Right lobe of liver (tissue), 6 donors: ENCODE data around the gene TMEM191B. TPM values are rescaled to one million over a fixed set of nuclear protein-coding genes. Genes with fewer than 3 reads are reported as not detected.
A peak's percentile ranks its signal among the peaks of the same experiment; 100 is the strongest.
"Not testable (repeated sequence)": the region's sequence is repeated elsewhere in the genome, so short reads cannot be mapped to it uniquely, and the experiment has no call there.

ENCODE experiments used
- ATAC-seq, 4 donors: fragments of 200-7000 bp; cut with Tn5 transposase; one replicate each; pipeline ENCODE4 v1.9.1; 2020; ENCODE audit warnings: mild to moderate bottlenecking in 4 of 4, moderate library complexity in 4 of 4
- DNase-seq, 3 donors: peaks; one replicate each; pipeline ENCODE4 v3.0.0-alpha.2; 2020
- H3K27ac ChIP-seq, 3 donors: fragments of 200-600 bp; one replicate each; pipeline ENCODE4 v1.8.0; 2022
- H3K27me3 ChIP-seq, 2 donors: fragments of 200-600 bp; one replicate each; pipeline ENCODE4 v1.8.0; 2022
- H3K36me3 ChIP-seq, 4 donors: fragments of 200-600 bp; sonication (generic) in 1 of 4; one replicate each; pipeline versions ENCODE4 v1.5.1 to v1.8.0; 2017 to 2022; ENCODE audit warnings: control low read depth in 1 of 4
- H3K4me1 ChIP-seq, 4 donors: fragments of 200-600 bp; sonication (generic) in 1 of 4; one replicate each; pipeline versions ENCODE4 v1.5.1 to v1.8.0; 2017 to 2022; ENCODE audit warnings: control low read depth in 1 of 4
- H3K4me3 ChIP-seq, 3 donors: fragments of 200-600 bp; one replicate each; pipeline ENCODE4 v1.8.0; 2022
- H3K9me3 ChIP-seq, 4 donors: fragments of 200-600 bp; sonication (generic) in 1 of 4; one replicate each; pipeline versions ENCODE4 v1.5.1 to v1.8.0; 2017 to 2022; ENCODE audit warnings: control low read depth in 1 of 4
- WGBS: methylation state at CpG from one replicate; pipeline ENCODE4 v1.1.6; 2018; ENCODE audit warnings: low coverage, low lambda C conversion rate; ENCODE audit not compliant: insufficient coverage; ENCODE audit errors: missing lambda C conversion rate; 5-methylcytosine and 5-hydroxymethylcytosine counted together
- intact Hi-C, 2 donors: fragments of 100-400 bp; cut with DNase I; formaldehyde crosslinking; loops; one replicate each; pipeline versions ENCODE4 v1.11.2 to v1.14.1; 2022
- total RNA-seq, 6 experiments: library from RNA; depleted of rRNA in 2 of 6; stranded (reverse); fragments of >200 nt in 2 of 6; fragmentation: NEBNext Ultra II Directional in 3 of 6; extraction: Animal tissue kit (Norgen Biotek cat#: 25700) in 3 of 6; gene quantifications; one replicate each; pipeline versions ENCODE4 v1.1.0 to v1.2.4, GENCODE V29; 2016 to 2023
- donor health status: DM: no; HTN: yes; CAD: no.
- donor health status: DM: no; HTN: no; CAD: no.
- donor health status: DM: no; HTN: no; CAD: no.
- donor health status: DM: no; HTN: yes; CAD: no.
- donor health status: DM: no; HTN: yes; CAD: no.

Gene TMEM191B
- total RNA-seq, 6 experiments from 2014 or later = 0.17 to 1.1 (median 0.88) TPM; not detected in 3

- H3K36me3 ChIP-seq, H3K27ac ChIP-seq, DNase-seq, H3K4me1 ChIP-seq, H3K27me3 ChIP-seq, ATAC-seq, H3K4me3 ChIP-seq, H3K9me3 ChIP-seq, intact Hi-C loops: not testable (repeated sequence)
- no CpG with 5 or more reads among the region's 16 CpGs for WGBS
Observed at GRCh38 chr22:18560099-18560974, 32.7 kb downstream of the TMEM191B start.

DNA sequence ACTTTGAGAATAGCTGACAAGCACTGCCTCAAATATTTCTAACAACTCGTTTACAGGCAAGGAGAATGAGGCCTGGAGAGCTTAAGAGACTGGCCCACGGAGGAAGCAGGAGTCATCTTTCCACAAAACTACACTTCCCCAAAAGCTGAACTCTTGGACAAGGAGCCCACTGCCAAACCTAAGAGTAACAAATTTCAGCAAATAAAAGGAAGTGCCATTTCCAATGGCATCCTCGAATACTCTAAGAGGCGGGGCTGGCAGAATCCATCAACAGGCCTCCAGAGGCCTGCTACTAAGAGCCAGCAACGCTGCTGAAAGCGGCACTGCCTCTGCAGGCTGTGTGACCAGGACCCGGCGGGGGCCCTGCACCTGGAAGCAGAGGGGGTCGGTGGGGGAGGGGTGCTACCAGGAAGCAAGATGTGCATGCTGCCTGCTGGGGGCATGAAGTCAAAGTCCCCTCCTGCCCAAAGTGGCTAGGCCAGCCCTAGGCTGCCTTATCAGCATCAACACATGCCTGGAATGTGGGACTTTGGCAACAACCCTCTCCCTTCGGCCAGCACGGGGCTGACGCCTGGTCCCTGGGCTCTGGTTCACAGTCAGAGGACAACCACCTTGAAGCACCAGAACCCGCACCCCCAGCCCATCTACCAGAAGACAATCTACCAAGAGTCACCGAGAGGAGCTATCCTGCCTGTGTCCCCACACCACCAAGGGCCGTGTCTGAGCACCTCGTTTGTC is 43.1 kb downstream of the TMEM191B start:
- H3K36me3 ChIP-seq, H3K4me1 ChIP-seq, H3K9me3 ChIP-seq, H3K4me3 ChIP-seq, H3K27me3 ChIP-seq, intact Hi-C loops, H3K27ac ChIP-seq, DNase-seq: not testable (repeated sequence)
- ATAC-seq = peak; percentile 57 to 72 (median 66)
- WGBS = no CpG with 5 or more reads among the region's 16 CpGs

DNA sequence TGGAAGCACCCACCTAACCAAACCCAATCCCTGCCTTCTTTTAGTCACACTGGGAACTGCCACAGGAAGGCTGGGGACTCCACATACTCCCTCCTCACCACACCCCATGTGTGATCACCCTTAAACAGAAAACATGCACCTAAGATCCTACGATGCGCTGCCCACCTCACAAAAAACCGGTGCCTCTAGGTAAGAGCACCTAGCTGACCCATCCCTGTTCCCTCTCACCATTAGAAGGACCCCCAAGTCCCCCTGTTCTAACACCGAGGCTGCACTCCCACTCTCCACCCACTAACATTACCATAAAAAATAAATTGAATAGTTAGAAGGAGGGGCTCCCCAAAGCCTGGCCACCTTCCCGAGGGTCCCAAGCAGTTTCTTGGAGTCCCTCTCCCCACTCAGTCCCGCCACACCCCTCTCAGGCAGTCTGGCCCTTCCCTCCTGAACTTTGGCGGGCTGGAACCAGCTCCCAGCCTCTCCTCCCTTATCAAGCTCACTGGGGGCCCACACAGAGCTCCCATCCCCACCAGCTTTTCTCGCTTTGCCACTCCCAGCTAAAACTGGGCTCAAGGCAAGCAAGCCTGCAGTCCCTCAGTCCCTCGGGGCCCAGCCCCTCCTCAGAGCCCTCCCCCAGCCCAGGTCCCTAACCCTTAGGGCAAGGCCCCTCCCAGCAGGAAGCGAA is 46.0 kb downstream of the TMEM191B start:
- H3K27me3 ChIP-seq, intact Hi-C loops, DNase-seq, H3K9me3 ChIP-seq, H3K4me1 ChIP-seq, H3K36me3 ChIP-seq, H3K4me3 ChIP-seq, H3K27ac ChIP-seq, ATAC-seq: not testable (repeated sequence)
- 73% methylated on average over 2 of the region's 10 CpGs for WGBS

DNA sequence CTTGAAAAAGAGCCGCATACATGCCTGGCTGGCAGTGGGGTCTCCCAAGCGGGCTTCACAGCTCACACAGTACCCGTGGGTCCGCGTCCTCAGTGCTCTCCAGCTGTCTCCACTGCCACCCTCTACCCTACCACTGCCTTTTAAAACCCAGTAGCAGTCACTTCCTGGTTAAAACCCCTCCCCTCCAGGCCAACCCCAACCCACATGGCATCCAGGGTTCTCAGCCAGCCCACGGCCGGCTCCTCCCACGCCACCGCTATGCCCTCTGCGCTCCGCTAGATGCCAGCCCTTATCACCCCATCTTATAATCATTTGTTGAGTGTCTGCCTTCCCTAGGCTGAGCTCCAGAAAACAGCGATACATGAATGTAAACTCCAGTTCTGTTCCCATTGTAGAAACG is 47.0 kb downstream of the TMEM191B start:
- H3K36me3 ChIP-seq, H3K9me3 ChIP-seq, intact Hi-C loops, H3K4me1 ChIP-seq, H3K27me3 ChIP-seq, H3K4me3 ChIP-seq, H3K27ac ChIP-seq, DNase-seq: not testable (repeated sequence)
- ATAC-seq = peak; percentile 73 to 88 (median 80)
- no CpG with 5 or more reads among the region's 13 CpGs for WGBS

GRCh38 chr22:18575686-18576085 is 48.1 kb downstream of the TMEM191B start:
- H3K4me1 ChIP-seq, H3K4me3 ChIP-seq, H3K27me3 ChIP-seq, H3K9me3 ChIP-seq, H3K36me3 ChIP-seq, DNase-seq, intact Hi-C loops, ATAC-seq, H3K27ac ChIP-seq: not testable (repeated sequence)
- whole genome bisulfite sequencing = no CpG with 5 or more reads among the region's 9 CpGs

- H3K36me3 ChIP-seq, intact Hi-C loops, H3K4me3 ChIP-seq, H3K4me1 ChIP-seq, H3K9me3 ChIP-seq, DNase-seq, H3K27me3 ChIP-seq, H3K27ac ChIP-seq: not testable (repeated sequence)
- peak in 2 of 4 donors; percentile 1 to 27 for ATAC-seq
- WGBS = no CpG with 5 or more reads among the region's 88 CpGs
Observed at GRCh38 chr22:18577090-18577818, 49.7 kb downstream of the TMEM191B start.

DNA sequence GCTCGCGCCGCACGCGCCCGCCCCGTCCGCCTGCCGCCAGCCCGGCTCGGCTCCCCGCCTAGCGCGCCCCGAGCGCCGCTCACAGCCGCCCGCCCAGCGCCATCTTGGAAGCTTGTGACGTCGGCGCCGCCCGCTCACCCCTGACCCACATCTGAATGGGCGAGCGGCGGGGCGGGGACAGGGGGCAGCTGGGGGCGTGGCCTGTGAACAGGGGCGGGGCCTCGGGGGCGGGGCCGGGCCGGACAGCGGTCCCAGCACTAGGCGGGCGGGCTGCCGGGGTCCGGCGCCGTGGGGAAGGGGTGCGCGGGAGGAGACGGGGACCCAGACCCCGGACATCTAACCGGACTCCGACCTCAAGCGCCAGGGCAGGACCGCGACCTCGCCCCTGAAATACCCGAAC is 50.2 kb downstream of the TMEM191B start:
- H3K4me1 ChIP-seq, H3K27ac ChIP-seq, H3K36me3 ChIP-seq, H3K27me3 ChIP-seq, H3K9me3 ChIP-seq, intact Hi-C loops: not testable (repeated sequence)
- WGBS = no CpG with 5 or more reads among the region's 53 CpGs
- H3K4me3 ChIP-seq = peak overlapping the region in 1 of 3 donors; percentile 31
- DNase-seq (peak in 1 of 3 donors; percentile 58), ATAC-seq (peak; percentile 92 to 97 (median 94))

Other genes with a start within 250 kb of the TMEM191B start
- not detected for gene GGTLC3, start 9.6 kb upstream of the TMEM191B start, total RNA-seq
- gene RIMBP3, start 84.1 kb downstream of the TMEM191B start, total RNA-seq = under 1 TPM in 3 of 6 experiments, not detected in 3; 0.04 to 0.18 (median 0.06) TPM